ENCODE data around the gene CFAP107. TPM values are rescaled to one million over a fixed set of nuclear protein-coding genes. Genes with fewer than 3 reads are reported as not detected.

Gene CFAP107
- polyA plus RNA-seq, 2 donors, result not detected

GRCh38 chr1:12757836-12758235 is 11.8 kb downstream of the CFAP107 start:
- 71% methylated on average over 6 of the region's 6 CpGs for WGBS, 2 donors
- Histone ChIP-seq H3K4me3 (ENCODE audit: low read depth in 1 of 2, low read length in 2 of 2) (no peak overlapping the region), H3K27ac (ENCODE audit: low read depth in 2 of 2, low read length in 1 of 2) (no peak overlapping the region), H3K36me3 (ENCODE audit: control insufficient read depth in 2 of 2, insufficient read depth in 2 of 2, low read length in 1 of 2) (no peaks in the 10 kb centered on the region), H3K9me3 (ENCODE audit: control insufficient read depth in 2 of 2, insufficient read depth in 1 of 2, low read depth in 1 of 2, low read length in 1 of 2) (no peaks in the 10 kb centered on the region), H3K4me1 (ENCODE audit: control insufficient read depth in 2 of 2, insufficient read depth in 2 of 2, low read length in 1 of 2) (peaks cover 0 to 2% of the 10 kb centered on the region in 2 donors), H3K27me3 (ENCODE audit: control insufficient read depth in 1 of 2, insufficient read depth in 2 of 2, low read length in 2 of 2) (no peaks in the 10 kb centered on the region)

DNA sequence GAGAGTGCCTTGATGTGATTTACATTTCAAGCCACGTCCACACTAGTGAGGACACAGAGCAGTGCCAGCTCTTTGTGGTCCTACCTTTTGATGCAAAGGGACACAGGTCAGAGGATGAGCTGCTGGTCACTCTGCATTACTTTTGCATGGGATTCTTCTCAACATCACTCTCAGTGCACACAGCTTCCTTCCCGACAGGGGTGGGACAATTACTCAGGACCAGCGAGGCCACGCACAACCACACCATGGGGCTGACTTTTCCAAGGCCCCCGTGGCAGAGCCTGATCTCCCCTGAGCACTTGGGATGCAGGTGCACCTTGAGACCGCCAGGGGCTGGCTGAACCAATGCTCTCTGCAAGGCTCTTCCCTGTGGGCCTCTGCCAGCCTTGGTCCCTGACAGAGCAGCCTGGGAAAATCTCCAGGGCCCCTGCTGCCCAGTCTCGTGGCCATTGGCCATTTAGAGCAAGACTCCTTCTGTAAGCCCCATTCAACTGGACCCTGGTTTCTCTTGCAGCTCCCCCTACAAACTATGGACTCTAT is 14.3 kb downstream of the CFAP107 start:
- no peaks in the 10 kb centered on the region for H3K9me3 ChIP-seq (ENCODE audit: control insufficient read depth in 2 of 2, insufficient read depth in 1 of 2, low read depth in 1 of 2, low read length in 1 of 2)
- H3K4me1 ChIP-seq (ENCODE audit: control insufficient read depth in 2 of 2, insufficient read depth in 2 of 2, low read length in 1 of 2), result peaks cover 0 to 2% of the 10 kb centered on the region in 2 donors
- H3K27ac ChIP-seq (ENCODE audit: low read depth in 2 of 2, low read length in 1 of 2), result no peak overlapping the region
- whole genome bisulfite sequencing, 2 donors, result 47 to 68% methylated on average over 7 of the region's 7 CpGs
- no peak overlapping the region for H3K4me3 ChIP-seq (ENCODE audit: low read depth in 1 of 2, low read length in 2 of 2)
- no peaks in the 10 kb centered on the region for H3K27me3 ChIP-seq (ENCODE audit: control insufficient read depth in 1 of 2, insufficient read depth in 2 of 2, low read length in 2 of 2)
- no peaks in the 10 kb centered on the region for H3K36me3 ChIP-seq (ENCODE audit: control insufficient read depth in 2 of 2, insufficient read depth in 2 of 2, low read length in 1 of 2)

DNA sequence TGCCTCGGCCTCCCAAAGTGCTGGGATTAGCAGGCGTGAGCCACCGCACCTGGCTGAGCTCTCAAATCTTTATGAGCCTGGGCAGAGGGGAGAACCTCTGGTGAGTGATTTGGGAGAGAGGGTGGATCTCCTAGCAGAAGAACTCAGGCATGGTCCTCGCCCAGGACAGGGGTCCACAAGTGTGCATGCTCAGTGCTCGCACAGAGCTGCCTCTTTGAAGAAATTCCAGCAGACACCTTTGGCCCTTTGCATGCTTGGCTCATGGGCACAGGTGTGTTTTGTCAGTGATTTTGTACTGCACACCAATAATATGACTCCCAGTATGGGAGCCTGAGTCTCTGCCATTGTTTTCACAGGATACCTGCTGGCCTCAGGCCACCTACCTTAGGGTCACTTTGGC is 15.8 kb downstream of the CFAP107 start:
- H3K36me3 ChIP-seq (ENCODE audit: control insufficient read depth in 2 of 2, insufficient read depth in 2 of 2, low read length in 1 of 2), result no peaks in the 10 kb centered on the region
- no peaks in the 10 kb centered on the region for H3K9me3 ChIP-seq (ENCODE audit: control insufficient read depth in 2 of 2, insufficient read depth in 1 of 2, low read depth in 1 of 2, low read length in 1 of 2)
- WGBS, 2 donors, result 81% methylated on average over 5 of the region's 5 CpGs
- H3K27ac ChIP-seq (ENCODE audit: low read depth in 2 of 2, low read length in 1 of 2), result no peak overlapping the region
- H3K27me3 ChIP-seq (ENCODE audit: control insufficient read depth in 1 of 2, insufficient read depth in 2 of 2, low read length in 2 of 2), result no peaks in the 10 kb centered on the region
- H3K4me3 ChIP-seq (ENCODE audit: low read depth in 1 of 2, low read length in 2 of 2), result no peak overlapping the region
- H3K4me1 ChIP-seq (ENCODE audit: control insufficient read depth in 2 of 2, insufficient read depth in 2 of 2, low read length in 1 of 2), result peaks cover 0 to 2% of the 10 kb centered on the region in 2 donors

GRCh38 chr1:12762766-12763165 is 16.8 kb downstream of the CFAP107 start:
- Histone ChIP-seq H3K27ac (ENCODE audit: low read depth in 2 of 2, low read length in 1 of 2) (no peak overlapping the region), H3K4me1 (ENCODE audit: control insufficient read depth in 2 of 2, insufficient read depth in 2 of 2, low read length in 1 of 2) (peaks cover 0 to 2% of the 10 kb centered on the region in 2 donors), H3K9me3 (ENCODE audit: control insufficient read depth in 2 of 2, insufficient read depth in 1 of 2, low read depth in 1 of 2, low read length in 1 of 2) (no peaks in the 10 kb centered on the region), H3K27me3 (ENCODE audit: control insufficient read depth in 1 of 2, insufficient read depth in 2 of 2, low read length in 2 of 2) (no peaks in the 10 kb centered on the region), H3K4me3 (ENCODE audit: low read depth in 1 of 2, low read length in 2 of 2) (no peak overlapping the region), H3K36me3 (ENCODE audit: control insufficient read depth in 2 of 2, insufficient read depth in 2 of 2, low read length in 1 of 2) (no peaks in the 10 kb centered on the region)
- WGBS, 2 donors, result 82 to 85% methylated on average over 7 of the region's 7 CpGs

GRCh38 chr1:12763479-12763878 is 17.5 kb downstream of the CFAP107 start:
- no peaks in the 10 kb centered on the region for H3K27me3 ChIP-seq (ENCODE audit: control insufficient read depth in 1 of 2, insufficient read depth in 2 of 2, low read length in 2 of 2)
- WGBS, 2 donors, result 69 to 73% methylated on average over 4 of the region's 4 CpGs
- no peaks in the 10 kb centered on the region for H3K9me3 ChIP-seq (ENCODE audit: control insufficient read depth in 2 of 2, insufficient read depth in 1 of 2, low read depth in 1 of 2, low read length in 1 of 2)
- no peaks in the 10 kb centered on the region for H3K36me3 ChIP-seq (ENCODE audit: control insufficient read depth in 2 of 2, insufficient read depth in 2 of 2, low read length in 1 of 2)
- H3K4me1 ChIP-seq (ENCODE audit: control insufficient read depth in 2 of 2, insufficient read depth in 2 of 2, low read length in 1 of 2), result peaks cover 0 to 2% of the 10 kb centered on the region in 2 donors
- H3K4me3 ChIP-seq (ENCODE audit: low read depth in 1 of 2, low read length in 2 of 2), result no peak overlapping the region
- no peak overlapping the region for H3K27ac ChIP-seq (ENCODE audit: low read depth in 2 of 2, low read length in 1 of 2)

- Histone ChIP-seq H3K4me1 (ENCODE audit: control insufficient read depth in 2 of 2, insufficient read depth in 2 of 2, low read length in 1 of 2) (peaks cover 0 to 2% of the 10 kb centered on the region in 2 donors), H3K36me3 (ENCODE audit: control insufficient read depth in 2 of 2, insufficient read depth in 2 of 2, low read length in 1 of 2) (no peaks in the 10 kb centered on the region), H3K27me3 (ENCODE audit: control insufficient read depth in 1 of 2, insufficient read depth in 2 of 2, low read length in 2 of 2) (no peaks in the 10 kb centered on the region), H3K4me3 (ENCODE audit: low read depth in 1 of 2, low read length in 2 of 2) (no peak overlapping the region), H3K9me3 (ENCODE audit: control insufficient read depth in 2 of 2, insufficient read depth in 1 of 2, low read depth in 1 of 2, low read length in 1 of 2) (no peaks in the 10 kb centered on the region), H3K27ac (ENCODE audit: low read depth in 2 of 2, low read length in 1 of 2) (no peak overlapping the region)
- 53 to 68% methylated on average over 5 of the region's 5 CpGs for WGBS, 2 donors
Observed at GRCh38 chr1:12764016-12764415, 18.0 kb downstream of the CFAP107 start.

DNA sequence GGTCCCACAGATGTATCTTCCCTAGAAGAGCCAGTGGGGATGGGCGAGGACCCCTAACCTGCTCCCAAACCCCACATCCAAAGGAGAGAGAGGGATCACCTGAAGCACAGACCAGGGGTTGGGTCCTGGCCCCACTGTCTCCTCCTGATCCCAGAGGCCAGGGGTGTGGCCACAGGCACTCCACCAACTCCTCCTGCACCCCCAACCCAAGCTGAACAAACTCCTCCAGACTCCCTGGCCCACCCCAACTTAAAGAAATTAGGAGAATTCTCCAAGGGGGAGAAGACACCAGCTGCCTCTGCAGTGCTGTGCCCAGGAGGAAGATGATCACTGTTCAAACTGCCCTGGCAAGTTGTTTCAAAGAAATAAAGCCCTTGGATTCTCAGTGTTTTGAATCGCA is 23.0 kb downstream of the CFAP107 start:
- Histone ChIP-seq H3K9me3 (ENCODE audit: control insufficient read depth in 2 of 2, insufficient read depth in 1 of 2, low read depth in 1 of 2, low read length in 1 of 2) (no peaks in the 10 kb centered on the region), H3K4me1 (ENCODE audit: control insufficient read depth in 2 of 2, insufficient read depth in 2 of 2, low read length in 1 of 2) (no peaks in the 10 kb centered on the region), H3K36me3 (ENCODE audit: control insufficient read depth in 2 of 2, insufficient read depth in 2 of 2, low read length in 1 of 2) (no peaks in the 10 kb centered on the region), H3K27ac (ENCODE audit: low read depth in 2 of 2, low read length in 1 of 2) (no peak overlapping the region), H3K27me3 (ENCODE audit: control insufficient read depth in 1 of 2, insufficient read depth in 2 of 2, low read length in 2 of 2) (no peaks in the 10 kb centered on the region), H3K4me3 (ENCODE audit: low read depth in 1 of 2, low read length in 2 of 2) (no peak overlapping the region)
- WGBS, 2 donors, result 52 to 71% methylated on average over 2 of the region's 2 CpGs

DNA sequence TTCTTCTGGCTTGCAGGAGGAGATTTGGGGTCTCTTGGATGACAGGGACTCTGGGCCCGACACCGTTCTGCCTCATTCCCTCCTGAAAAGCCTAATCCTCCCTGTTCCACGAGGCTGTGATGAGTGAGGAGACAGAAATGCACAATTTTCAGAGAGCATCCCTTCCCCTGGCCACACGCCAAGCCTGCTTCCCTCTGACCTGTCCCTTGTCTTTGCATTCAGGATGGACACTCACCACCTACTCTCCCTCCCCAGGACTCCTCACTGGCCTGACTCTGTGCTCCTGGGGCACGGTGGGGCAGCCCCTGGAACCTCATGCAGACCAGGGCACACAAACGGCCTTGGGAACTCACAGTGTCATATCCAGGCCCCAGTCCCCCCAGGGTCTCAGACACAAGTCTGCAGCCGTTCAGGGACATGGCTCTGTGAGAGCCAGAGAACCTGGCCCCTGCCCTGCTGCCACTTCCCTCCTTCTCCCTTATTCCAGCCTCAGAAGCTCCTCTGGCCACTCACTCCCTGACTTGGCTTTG is 24.0 kb downstream of the CFAP107 start:
- 45 to 59% methylated on average over 7 of the region's 7 CpGs for WGBS, 2 donors
- Histone ChIP-seq H3K27ac (ENCODE audit: low read depth in 2 of 2, low read length in 1 of 2) (no peak overlapping the region), H3K4me3 (ENCODE audit: low read depth in 1 of 2, low read length in 2 of 2) (no peak overlapping the region), H3K36me3 (ENCODE audit: control insufficient read depth in 2 of 2, insufficient read depth in 2 of 2, low read length in 1 of 2) (no peaks in the 10 kb centered on the region), H3K9me3 (ENCODE audit: control insufficient read depth in 2 of 2, insufficient read depth in 1 of 2, low read depth in 1 of 2, low read length in 1 of 2) (peaks cover 3% of the 10 kb centered on the region in 2 donors), H3K4me1 (ENCODE audit: control insufficient read depth in 2 of 2, insufficient read depth in 2 of 2, low read length in 1 of 2) (no peaks in the 10 kb centered on the region), H3K27me3 (ENCODE audit: control insufficient read depth in 1 of 2, insufficient read depth in 2 of 2, low read length in 2 of 2) (no peaks in the 10 kb centered on the region)

DNA sequence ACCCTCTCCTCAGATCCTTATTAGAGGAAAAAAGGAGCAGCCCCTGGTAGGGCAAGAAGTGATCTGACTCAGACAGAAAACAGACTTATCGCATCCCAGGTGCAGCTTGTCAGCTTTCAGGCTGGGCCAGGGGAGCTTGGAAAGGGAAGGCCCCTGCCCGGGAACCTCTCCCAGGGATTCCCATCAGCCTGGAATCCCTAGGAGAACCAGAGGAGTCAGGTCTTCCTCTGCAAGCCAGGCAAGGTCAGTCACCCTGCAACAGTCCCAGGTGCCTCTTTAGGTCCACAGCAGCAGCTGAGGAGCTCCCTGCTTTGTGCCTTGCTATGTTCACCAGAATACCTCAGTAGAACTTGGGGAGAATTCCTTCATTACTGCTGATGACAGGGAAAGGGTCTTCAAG is 24.6 kb downstream of the CFAP107 start:
- Histone ChIP-seq H3K36me3 (ENCODE audit: control insufficient read depth in 2 of 2, insufficient read depth in 2 of 2, low read length in 1 of 2) (no peaks in the 10 kb centered on the region), H3K27ac (ENCODE audit: low read depth in 2 of 2, low read length in 1 of 2) (no peak overlapping the region), H3K27me3 (ENCODE audit: control insufficient read depth in 1 of 2, insufficient read depth in 2 of 2, low read length in 2 of 2) (no peaks in the 10 kb centered on the region), H3K4me3 (ENCODE audit: low read depth in 1 of 2, low read length in 2 of 2) (no peak overlapping the region), H3K9me3 (ENCODE audit: control insufficient read depth in 2 of 2, insufficient read depth in 1 of 2, low read depth in 1 of 2, low read length in 1 of 2) (peaks cover 3% of the 10 kb centered on the region in 2 donors), H3K4me1 (ENCODE audit: control insufficient read depth in 2 of 2, insufficient read depth in 2 of 2, low read length in 1 of 2) (no peaks in the 10 kb centered on the region)
- 60 to 73% methylated on average over 2 of the region's 2 CpGs for WGBS, 2 donors

DNA sequence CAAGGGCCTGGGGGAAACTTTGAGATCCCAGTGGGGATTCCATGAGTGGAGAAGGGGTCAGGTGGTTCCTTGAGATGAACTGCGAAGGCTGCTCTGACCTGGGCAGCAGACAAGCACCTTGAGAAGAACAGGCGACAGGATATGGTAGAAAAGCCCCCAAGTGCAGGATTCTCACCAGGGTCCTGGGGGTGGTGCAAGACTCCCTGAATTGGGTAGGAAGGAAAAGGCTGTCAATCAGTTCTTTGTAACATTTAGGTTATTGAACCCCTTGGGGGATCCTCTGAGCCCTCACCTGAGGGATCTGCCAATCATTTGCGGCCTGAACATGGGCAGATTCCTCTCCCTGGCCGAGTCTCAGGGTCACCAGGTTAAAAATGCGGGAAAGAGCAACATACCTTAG is 25.2 kb downstream of the CFAP107 start:
- 69 to 70% methylated on average over 5 of the region's 5 CpGs for WGBS, 2 donors
- Histone ChIP-seq H3K4me3 (ENCODE audit: low read depth in 1 of 2, low read length in 2 of 2) (no peak overlapping the region), H3K4me1 (ENCODE audit: control insufficient read depth in 2 of 2, insufficient read depth in 2 of 2, low read length in 1 of 2) (no peaks in the 10 kb centered on the region), H3K27me3 (ENCODE audit: control insufficient read depth in 1 of 2, insufficient read depth in 2 of 2, low read length in 2 of 2) (no peaks in the 10 kb centered on the region), H3K36me3 (ENCODE audit: control insufficient read depth in 2 of 2, insufficient read depth in 2 of 2, low read length in 1 of 2) (no peaks in the 10 kb centered on the region), H3K27ac (ENCODE audit: low read depth in 2 of 2, low read length in 1 of 2) (no peak overlapping the region), H3K9me3 (ENCODE audit: control insufficient read depth in 2 of 2, insufficient read depth in 1 of 2, low read depth in 1 of 2, low read length in 1 of 2) (peaks cover 3 to 4% of the 10 kb centered on the region in 2 donors)
